Ishikawa (cell line): Measurements from ENCODE around the gene TUFM.
A peak's percentile ranks its signal among the peaks of the same experiment; 100 is the strongest.

Experiments
- CEBPB ChIP-seq: IDR thresholded peaks from 2 replicates; pipeline ENCODE4 v1.6.1; 2012
- CREB1 ChIP-seq: IDR thresholded peaks from 2 replicates; pipeline ENCODE4 v1.6.1; 2012; ENCODE audit warnings: low read depth
- EGR1 ChIP-seq: IDR thresholded peaks from 2 replicates; pipeline ENCODE4 v1.6.1; 2012
- EP300 ChIP-seq: IDR thresholded peaks from 2 replicates; pipeline ENCODE4 v1.6.1; 2012; ENCODE audit warnings: borderline replicate concordance
- FOXM1 ChIP-seq: IDR thresholded peaks from 2 replicates; pipeline ENCODE4 v1.6.1; 2012; ENCODE audit warnings: low read depth, borderline replicate concordance
- NFIC ChIP-seq: IDR thresholded peaks from 2 replicates; pipeline ENCODE4 v1.6.1; 2012
- RAD21 ChIP-seq: IDR thresholded peaks from 2 replicates; pipeline ENCODE4 v1.6.1; 2012; ENCODE audit warnings: low read depth
- REST ChIP-seq: IDR thresholded peaks from 2 replicates; pipeline ENCODE4 v1.6.1; 2012; ENCODE audit warnings: low read depth, mild to moderate bottlenecking
- TAF1 ChIP-seq: IDR thresholded peaks from 2 replicates; pipeline ENCODE4 v1.6.1; 2012; ENCODE audit warnings: low read depth, mild to moderate bottlenecking
- TCF12 ChIP-seq: IDR thresholded peaks from 2 replicates; pipeline ENCODE4 v1.6.1; 2012; ENCODE audit warnings: low read depth
- TEAD4 ChIP-seq: IDR thresholded peaks from 2 replicates; pipeline ENCODE4 v1.6.1; 2012
- USF1 ChIP-seq: IDR thresholded peaks from 2 replicates; pipeline ENCODE4 v1.6.1; 2012
- YY1 ChIP-seq: IDR thresholded peaks from 2 replicates; pipeline ENCODE4 v1.6.1; 2012; ENCODE audit warnings: low read depth
- ZBTB7A ChIP-seq: IDR thresholded peaks from 2 replicates; pipeline ENCODE4 v1.6.1; 2012; ENCODE audit warnings: low read depth
- TF ChIP-seq, protein P1 (sequence below): IDR thresholded peaks from 2 replicates; pipeline ENCODE4 v1.6.1; 2012

The TUFM gene

GRCh38 chr16:28830531-28830930 is 15.6 kb downstream of the TUFM start:
- TF ChIP-seq FOXM1 (no peak), RAD21 (no peak), TEAD4 (no peak), REST (no peak), NFIC (no peak), USF1 (no peak), ZBTB7A (no peak), CEBPB (no peak), EGR1 (no peak), EP300 (no peak), YY1 (no peak), TCF12 (no peak), TAF1 (no peak), CREB1 (no peak)
- TF ChIP-seq, protein P1, sequence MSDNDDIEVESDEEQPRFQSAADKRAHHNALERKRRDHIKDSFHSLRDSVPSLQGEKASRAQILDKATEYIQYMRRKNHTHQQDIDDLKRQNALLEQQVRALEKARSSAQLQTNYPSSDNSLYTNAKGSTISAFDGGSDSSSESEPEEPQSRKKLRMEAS: no peak

DNA sequence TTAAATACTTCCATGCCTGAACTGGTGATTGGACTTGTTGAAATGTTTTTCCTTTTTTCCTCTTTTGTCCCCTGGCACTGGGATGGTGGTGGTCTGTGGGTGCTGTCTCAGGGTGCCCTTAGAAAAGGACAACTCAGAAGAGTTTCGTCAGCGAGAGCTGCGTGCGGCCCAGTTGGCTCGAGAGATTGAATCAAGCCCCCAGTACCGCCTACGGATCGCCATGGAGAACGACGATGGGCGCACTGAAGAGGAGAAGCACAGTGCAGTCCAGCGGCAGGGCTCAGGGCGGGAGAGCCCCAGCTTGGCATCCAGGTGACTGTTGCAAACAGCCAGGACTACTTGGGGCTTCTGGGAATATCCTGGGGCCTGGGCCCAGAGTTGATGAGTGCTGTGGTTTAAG is 16.4 kb downstream of the TUFM start:
- TF ChIP-seq TEAD4 (no peak), TCF12 (no peak), CEBPB (no peak), USF1 (no peak), YY1 (no peak), ZBTB7A (no peak), FOXM1 (no peak), EGR1 (no peak), CREB1 (no peak), REST (no peak), EP300 (no peak), RAD21 (no peak), NFIC (no peak), TAF1 (no peak)
- TF ChIP-seq, protein P1: no peak

GRCh38 chr16:28826141-28826540 is 20.0 kb downstream of the TUFM start:
- TF ChIP-seq USF1: no peak
- no peak for TF ChIP-seq TCF12

DNA sequence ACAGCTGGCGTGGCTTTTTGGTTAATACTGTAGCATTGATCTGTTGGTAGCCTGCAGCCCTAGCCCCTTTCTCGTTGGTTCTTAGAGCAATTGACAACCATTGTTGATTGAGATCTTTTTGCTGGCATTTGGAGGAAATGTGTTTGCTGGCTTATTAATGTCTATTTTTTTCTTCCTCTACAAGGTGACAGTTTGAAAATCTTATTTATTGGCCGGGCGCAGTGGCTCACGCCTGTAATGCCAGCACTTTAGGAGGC is 21.5 kb downstream of the TUFM start:
- TF ChIP-seq CEBPB (no peak), USF1 (no peak), EGR1 (no peak), NFIC (no peak), EP300 (no peak), ZBTB7A (no peak), TAF1 (no peak), FOXM1 (no peak), TCF12 (no peak), TEAD4 (no peak)

DNA sequence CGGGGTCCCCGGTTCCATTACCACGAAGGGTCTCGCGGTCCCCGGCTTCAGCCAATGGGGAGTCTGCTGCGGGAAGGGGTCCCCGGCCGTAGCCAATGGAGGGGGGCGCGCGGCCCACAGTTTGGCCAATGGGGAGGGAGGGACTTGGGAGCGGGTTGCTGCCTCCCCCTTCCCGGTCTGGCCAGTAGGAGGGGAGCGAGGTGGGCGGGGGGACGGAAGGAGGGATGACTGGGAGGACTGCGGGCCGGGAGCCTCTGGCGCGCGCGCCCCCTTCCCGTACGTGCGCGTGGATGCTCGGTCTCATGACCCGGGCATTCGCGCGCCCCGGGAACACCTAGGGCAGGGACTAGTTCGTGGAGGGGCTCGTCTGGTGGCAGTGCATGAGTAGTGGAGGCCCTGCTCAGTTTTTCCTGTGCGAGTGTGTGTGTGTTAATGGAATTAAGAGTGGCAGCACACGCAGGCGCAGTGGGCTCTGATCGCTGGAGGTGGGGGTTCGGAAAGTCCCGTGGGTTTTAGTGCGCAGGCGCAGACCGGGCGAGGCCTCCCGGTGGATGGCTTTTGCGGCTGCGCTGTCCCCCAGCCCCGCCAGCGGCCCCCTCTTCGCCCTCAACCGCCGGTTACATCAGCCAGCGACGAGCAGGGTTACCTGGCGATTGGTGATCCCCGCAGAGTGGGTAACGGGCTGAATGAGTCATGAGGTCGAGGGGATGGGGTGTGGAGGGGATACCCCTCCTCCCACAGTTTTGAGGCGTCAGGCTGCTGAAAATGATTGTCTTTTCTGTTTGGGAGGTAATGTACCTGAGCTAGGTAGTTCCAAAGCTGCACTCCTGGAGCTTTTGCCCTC is 22.1 kb downstream of the TUFM start:
- TF ChIP-seq, protein P1: 0 out of 2 replicates have a peak, but pooled peaks have one; percentile 59
- no peak for TF ChIP-seq TEAD4
- peak; percentile 54 for TF ChIP-seq USF1
- no peak for TF ChIP-seq EP300
- TF ChIP-seq CREB1: no peak
- no peak for TF ChIP-seq EGR1
- peak; percentile 56 for TF ChIP-seq TAF1
- no peak for TF ChIP-seq RAD21
- peak; percentile 94 for TF ChIP-seq ZBTB7A
- TF ChIP-seq REST: no peak
